DOHH2 (cell line): ENCODE results near the gene SOSTDC1.

Source experiments
- H3F3A ChIP-seq: fragments of 200-600 bp; sonication (generic), shearing (Covaris generic); 2 replicates; pipeline ENCODE4 v1.6.0; 2016; ENCODE audit warnings: antibody characterized with exemption, mild to moderate bottlenecking; ENCODE audit not compliant: control insufficient read depth, insufficient read depth
- H3K27ac ChIP-seq: fragments of 200-600 bp; sonication (generic); 2 replicates; pipeline ENCODE4 v1.5.1; 2014; ENCODE audit warnings: low read depth, mild to moderate bottlenecking, low read length, moderate library complexity
- H3K27me3 ChIP-seq: fragments of 200-600 bp; sonication (generic); 2 replicates; pipeline ENCODE4 v1.6.1; 2014; ENCODE audit warnings: mild to moderate bottlenecking, low read length, mixed read lengths; ENCODE audit not compliant: control insufficient read depth
- H3K36me3 ChIP-seq: fragments of 200-600 bp; sonication (generic); 2 replicates; pipeline ENCODE4 v1.6.1; 2014; ENCODE audit warnings: mild to moderate bottlenecking, low read length, moderate library complexity, mixed read lengths; ENCODE audit not compliant: control insufficient read depth
- H3K4me1 ChIP-seq: fragments of 200-600 bp; sonication (generic); 2 replicates; pipeline ENCODE4 v1.6.1; 2014; ENCODE audit warnings: mild to moderate bottlenecking, low read length, mixed read lengths; ENCODE audit not compliant: control insufficient read depth
- H3K4me2 ChIP-seq: fragments of 200-600 bp; sonication (generic); 2 replicates; pipeline ENCODE4 v1.6.0; 2014; ENCODE audit warnings: mild to moderate bottlenecking, low read length, moderate library complexity
- H3K4me3 ChIP-seq: fragments of 200-600 bp; sonication (generic); 2 replicates; pipeline ENCODE4 v1.5.1; 2014; ENCODE audit warnings: mild to moderate bottlenecking, low read length, mixed read lengths
- H3K79me2 ChIP-seq: fragments of 200-600 bp; sonication (generic); 2 replicates; pipeline ENCODE4 v1.6.1; 2014; ENCODE audit warnings: mild to moderate bottlenecking, low read length, mixed read lengths; ENCODE audit not compliant: control insufficient read depth
- H3K9me2 ChIP-seq: fragments of 200-600 bp; sonication (generic); replicated peaks from 2 replicates; pipeline ENCODE4 v1.6.1; 2014; ENCODE audit warnings: mild to moderate bottlenecking, low read length, mixed read lengths; ENCODE audit not compliant: control insufficient read depth
- H3K9me3 ChIP-seq: fragments of 200-600 bp; sonication (generic); 2 replicates; pipeline ENCODE4 v1.6.1; 2014; ENCODE audit warnings: antibody characterized with exemption, low read length, mixed read lengths; ENCODE audit not compliant: control insufficient read depth, insufficient read depth
- H4K20me1 ChIP-seq: fragments of 200-600 bp; sonication (generic); 2 replicates; pipeline ENCODE4 v1.6.0; 2014; ENCODE audit warnings: low read depth, mild to moderate bottlenecking, antibody characterized with exemption, low read length, moderate library complexity; ENCODE audit not compliant: control insufficient read depth, insufficient read depth
- CTCF ChIP-seq: fragments of 200-600 bp; sonication (generic); IDR thresholded peaks from one replicate; pipeline ENCODE4 v1.5.1; 2014; ENCODE audit warnings: antibody characterized with exemption, mild to moderate bottlenecking, low read depth, low read length; ENCODE audit not compliant: poor library complexity, severe bottlenecking
- EZH2phosphoT487 ChIP-seq: fragments of 200-600 bp; sonication (generic); IDR thresholded peaks from 2 replicates; pipeline ENCODE4 v1.6.1; 2017; ENCODE audit warnings: borderline replicate concordance, mild to moderate bottlenecking, antibody characterized with exemption, low read length, moderate library complexity, mixed read lengths

SOSTDC1 gene, protein sequence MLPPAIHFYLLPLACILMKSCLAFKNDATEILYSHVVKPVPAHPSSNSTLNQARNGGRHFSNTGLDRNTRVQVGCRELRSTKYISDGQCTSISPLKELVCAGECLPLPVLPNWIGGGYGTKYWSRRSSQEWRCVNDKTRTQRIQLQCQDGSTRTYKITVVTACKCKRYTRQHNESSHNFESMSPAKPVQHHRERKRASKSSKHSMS

DNA sequence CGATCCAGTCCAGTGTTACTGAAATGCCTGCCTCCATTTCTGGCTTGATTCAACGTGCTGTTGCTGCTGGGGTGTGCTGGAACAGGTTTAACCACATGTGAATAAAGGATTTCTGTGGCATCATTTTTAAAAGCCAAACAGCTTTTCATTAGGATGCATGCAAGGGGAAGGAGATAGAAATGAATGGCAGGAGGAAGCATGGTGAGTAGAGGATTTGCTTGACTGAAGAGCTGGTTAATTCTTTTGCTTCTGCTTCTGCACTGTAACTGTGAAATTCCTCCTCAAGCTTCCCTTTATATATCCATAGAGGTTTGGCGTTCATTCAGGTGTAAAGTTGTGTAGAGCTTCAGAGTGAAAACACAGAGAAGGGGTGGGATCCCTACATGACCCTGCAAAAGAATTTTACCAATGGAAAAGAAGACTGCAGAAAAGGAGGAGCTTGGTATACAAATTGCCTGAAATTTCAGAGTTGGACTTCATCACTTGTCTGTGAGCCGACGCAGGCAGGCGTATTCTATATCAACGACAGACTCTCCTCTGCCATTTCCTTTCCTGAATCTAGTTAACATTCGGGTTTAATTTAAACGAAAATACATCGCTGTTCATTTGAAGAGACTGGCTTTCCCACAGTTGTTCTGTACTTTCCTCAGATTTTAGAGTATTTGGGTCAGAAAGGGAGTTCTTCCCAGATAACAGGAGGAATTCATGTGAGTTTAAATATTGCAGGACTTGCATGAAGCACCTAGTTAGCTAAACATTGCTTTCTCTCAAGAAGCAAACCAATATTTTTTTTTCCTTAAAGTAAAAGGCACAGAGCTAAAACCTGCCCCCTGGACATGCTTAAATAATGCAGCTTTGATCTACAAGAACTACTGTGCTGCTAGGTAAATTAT lies at the start of gene SOSTDC1:
Gene SOSTDC1, minus strand, starts transcription at position 270 of the 893 bp plus-strand sequence. Its CDS starts 70 bp downstream, at position 200.
- no peak within 1 kb of the TSS for H3K4me3 ChIP-seq
- H3K9me2 ChIP-seq: no peaks in the 10 kb centered on the region
- TF ChIP-seq CTCF (no peak), EZH2phosphoT487 (no peak)
- H3K4me2 ChIP-seq: no peak within 1 kb of the TSS
- no peaks in the 10 kb centered on the region for H4K20me1 ChIP-seq
- no peaks in the 10 kb centered on the region for H3K36me3 ChIP-seq
- no peaks in the 10 kb centered on the region for H3K79me2 ChIP-seq
- H3F3A ChIP-seq: no peaks in the 10 kb centered on the region
- no peak within 1 kb of the TSS for H3K27ac ChIP-seq
- H3K4me1 ChIP-seq: no peaks in the 10 kb centered on the region
- H3K9me3 ChIP-seq: no peaks in the 10 kb centered on the region
- peaks cover 9% of the 10 kb centered on the region for H3K27me3 ChIP-seq

GRCh38 chr7:16514729-16515128 lies 49.2 kb upstream of the SOSTDC1 start:
- no peaks in the 10 kb centered on the region for H3K79me2 ChIP-seq
- TF ChIP-seq EZH2phosphoT487: no peak
- TF ChIP-seq CTCF: no peak

DNA sequence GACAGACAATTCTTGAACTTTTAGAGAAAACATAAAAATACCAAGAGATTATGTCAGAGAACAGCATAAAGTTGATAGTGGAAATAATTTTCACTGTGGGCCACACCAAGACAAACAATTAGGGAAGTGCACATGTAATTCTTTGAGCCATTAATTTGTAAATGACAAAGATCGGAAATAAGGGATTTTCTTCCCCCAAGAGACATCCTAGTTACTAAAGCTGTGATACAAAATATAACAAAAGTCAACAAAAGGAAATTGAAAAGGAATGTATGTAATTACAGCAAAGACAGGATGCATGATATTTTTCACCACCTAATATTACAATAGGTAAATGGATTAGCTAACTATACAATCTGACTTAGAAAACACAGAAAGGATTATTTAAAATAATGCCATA lies 48.7 kb upstream of the SOSTDC1 start:
- Histone ChIP-seq H3K4me2 (no peak overlapping the region), H3K9me2 (no peaks in the 10 kb centered on the region; the same call in 1 of the 2 replicates), H4K20me1 (no peaks in the 10 kb centered on the region), H3K4me1 (no peaks in the 10 kb centered on the region), H3K9me3 (no peaks in the 10 kb centered on the region), H3F3A (no peaks in the 10 kb centered on the region), H3K27ac (no peak overlapping the region), H3K79me2 (no peaks in the 10 kb centered on the region), H3K27me3 (no peaks in the 10 kb centered on the region), H3K36me3 (no peaks in the 10 kb centered on the region), H3K4me3 (no peak overlapping the region)
- TF ChIP-seq CTCF (no peak), EZH2phosphoT487 (no peak)

More at GRCh38 chr7:16514729-16515128, 49.2 kb upstream of the SOSTDC1 start:
- H3K9me2 ChIP-seq: no peaks in the 10 kb centered on the region; the same call in 1 of the 2 replicates
- H4K20me1 ChIP-seq: no peaks in the 10 kb centered on the region
- no peaks in the 10 kb centered on the region for H3K9me3 ChIP-seq
- H3K4me3 ChIP-seq: no peak overlapping the region
- no peaks in the 10 kb centered on the region for H3K27me3 ChIP-seq
- H3K27ac ChIP-seq: no peak overlapping the region
- H3K4me2 ChIP-seq: no peak overlapping the region
- H3K36me3 ChIP-seq: no peaks in the 10 kb centered on the region
- H3F3A ChIP-seq: no peaks in the 10 kb centered on the region
- H3K4me1 ChIP-seq: no peaks in the 10 kb centered on the region
